ENCODE measurements around the gene CMC1. TPM values are rescaled to one million over a fixed set of nuclear protein-coding genes. Genes with fewer than 3 reads are reported as not detected.

The CMC1 gene
- total and polyA plus RNA-seq, 9 of the 15 experiments (the other 6 are each of a cell fraction or from before 2014, with no cell fraction given), result 15.9 to 74.6 (median 48.9) TPM

- TF ChIP-seq TSC22D4 (tag; IDR thresholded peaks at IDR 0.05) (no peak), MNT (conservative IDR thresholded peaks at IDR 0.05) (no peak), FOXM1 (IDR thresholded peaks at IDR 0.05; ENCODE audit: low read depth) (no peak), FOXM1 (CRISPR knock-in tag; IDR thresholded peaks at IDR 0.05; ENCODE audit: low read depth) (no peak), GATAD2A (IDR thresholded peaks at IDR 0.05) (no peak)
These were observed 32.4 kb downstream of the CMC1 start (continued) for GRCh38 chr3:28273837-28274236.

- no peak for FAIRE-seq
- H3K4me2 ChIP-seq (ENCODE audit: insufficient read depth, low read length), result no peak overlapping the region
- no peaks in the 10 kb centered on the region for H3K9me1 ChIP-seq (ENCODE audit: control insufficient read depth, insufficient read depth, low read length)
- H3K27ac ChIP-seq (ENCODE audit: extremely low read depth, low read depth, low read length), result no peak overlapping the region
- H2AFZ ChIP-seq (ENCODE audit: low read depth, low read length), result no peak overlapping the region
- DNase-seq (ENCODE audit: extremely low read depth in 1 of 4, low spot score in 3 of 4), result no peak
- in situ Hi-C loops (cut with MboI) (no loop called here), intact Hi-C loops (cut with micrococcal nuclease) (no loop called here)
- no peaks in the 10 kb centered on the region for H3K9me3 ChIP-seq (replicated peaks; ENCODE audit: control insufficient read depth, insufficient read depth, low read depth, low read length)
- no peaks in the 10 kb centered on the region for H4K20me1 ChIP-seq (replicated peaks; ENCODE audit: control insufficient read depth, insufficient read depth, low read length)
- H3K4me3 ChIP-seq, result no peak overlapping the region
- ChIA-PET POLR2A (interaction anchor here (1.0 kb wide), 1 partner anchor 9 kb away, joined by 4 read pairs; no protein-coding TSS in a partner anchor), CTCF (ENCODE audit: low intra/inter-chr PET ratio) (no interaction called here)
- peaks cover 5% of the 10 kb centered on the region; the same call in 1 of the 3 replicates for H3K79me2 ChIP-seq (ENCODE audit: control insufficient read depth, insufficient read depth, low read length)
- no peak for ATAC-seq
- H3K9ac ChIP-seq (ENCODE audit: insufficient read depth in 1 of 2, low read depth in 2 of 2, low read length in 2 of 2), result no peak overlapping the region
- no peaks in the 10 kb centered on the region for H3K4me1 ChIP-seq (replicated peaks in 1 of 2; ENCODE audit: control insufficient read depth in 2 of 2, insufficient read depth in 2 of 2, low read length in 2 of 2)
- no TSS peak for BruUV-seq (replicated peaks)
- 92% methylated on average over 2 of the region's 2 CpGs for WGBS (ENCODE audit: insufficient coverage, low coverage, missing lambda C conversion rate)
- no peaks in the 10 kb centered on the region for H3K27me3 ChIP-seq (ENCODE audit: control insufficient read depth in 2 of 2, insufficient read depth in 2 of 2, low read length in 2 of 2)
- peaks cover 8% of the 10 kb centered on the region; the same call in 2 of the 3 replicates for H3K36me3 ChIP-seq (ENCODE audit: control insufficient read depth, insufficient read depth, low read length)
- no peak for TF ChIP-seq NUFIP1 (IDR thresholded peaks at IDR 0.05; ENCODE audit: partially characterized antibody)
- TF ChIP-seq MTA2 (IDR thresholded peaks at IDR 0.05; ENCODE audit: low read depth), result no peak
- TF ChIP-seq CLOCK (CRISPR knock-in tag; IDR thresholded peaks at IDR 0.05; ENCODE audit: borderline replicate concordance), result no peak
- no peak for TF ChIP-seq ZNF551 (CRISPR knock-in tag; IDR thresholded peaks at IDR 0.05)
- no peak for TF ChIP-seq ZBED1 (IDR thresholded peaks at IDR 0.05)
- TF ChIP-seq ZNF431 (CRISPR knock-in tag; IDR thresholded peaks at IDR 0.05), result no peak
- no peak for TF ChIP-seq GTF3C2 (IDR thresholded peaks at IDR 0.05; ENCODE audit: borderline replicate concordance, extremely low read depth, insufficient read length)
- TF ChIP-seq NR1H2 (CRISPR knock-in tag; IDR thresholded peaks at IDR 0.05), result no peak
- TF ChIP-seq ZNF655 (CRISPR knock-in tag; IDR thresholded peaks at IDR 0.05), result no peak
These were observed 37.5 kb downstream of the CMC1 start for GRCh38 chr3:28278918-28279317.
